CD4-positive, alpha-beta T cell treated with Interleukin-15 for 4 hours (primary cell): ENCODE data around the gene SLC39A7.

Source experiments
- DNase-seq: peaks from one replicate; pipeline ENCODE4 v3.0.0-alpha.2; 2020; ENCODE audit warnings: low spot score

SLC39A7 gene

GRCh38 chr6:33170176-33171015 lies 30.3 kb upstream of the SLC39A7 start:
- DNase-seq, result no peak

DNA sequence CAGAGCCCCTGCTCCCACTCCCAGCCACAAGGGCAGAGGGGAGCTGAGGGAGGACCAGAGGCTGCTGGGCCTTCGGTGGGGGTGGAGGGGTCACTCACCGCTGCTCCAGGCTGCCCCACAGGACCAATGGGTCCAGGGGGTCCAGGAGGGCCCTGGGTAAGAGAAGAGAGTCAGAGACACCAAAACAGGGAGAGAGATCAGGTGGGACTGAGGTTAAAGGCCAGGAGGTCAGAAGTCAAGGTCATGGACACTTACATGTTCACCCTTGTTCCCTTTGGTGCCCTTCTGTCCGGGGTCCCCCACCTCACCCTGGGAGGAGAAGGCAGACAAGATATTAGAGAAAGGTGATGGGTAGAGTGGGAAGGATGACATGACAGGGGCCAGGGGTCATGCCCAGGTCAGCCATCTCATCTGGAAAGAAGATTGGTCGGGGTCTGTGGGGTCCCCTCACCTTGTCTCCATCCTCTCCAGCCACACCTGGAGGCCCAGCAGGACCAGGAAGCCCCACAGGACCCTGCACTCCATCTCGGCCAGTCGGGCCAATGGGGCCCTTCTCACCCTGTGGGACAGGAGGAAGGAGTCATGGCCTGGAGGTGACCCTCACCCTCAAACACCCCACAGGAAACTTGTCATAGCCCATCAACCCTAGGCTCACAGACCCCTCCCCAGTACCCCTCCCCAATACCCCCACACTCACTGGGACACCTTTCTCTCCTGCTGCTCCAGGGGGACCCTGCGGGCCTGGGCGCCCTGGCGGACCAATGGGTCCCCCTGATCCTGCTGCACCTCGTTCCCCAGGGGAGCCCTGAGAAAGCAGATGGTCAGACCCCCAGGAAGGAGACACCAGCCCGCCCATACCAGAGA lies 29.4 kb upstream of the SLC39A7 start:
- no peak for DNase-seq

- no peak for DNase-seq
These were observed 28.6 kb upstream of the SLC39A7 start for GRCh38 chr6:33171880-33172687.

DNA sequence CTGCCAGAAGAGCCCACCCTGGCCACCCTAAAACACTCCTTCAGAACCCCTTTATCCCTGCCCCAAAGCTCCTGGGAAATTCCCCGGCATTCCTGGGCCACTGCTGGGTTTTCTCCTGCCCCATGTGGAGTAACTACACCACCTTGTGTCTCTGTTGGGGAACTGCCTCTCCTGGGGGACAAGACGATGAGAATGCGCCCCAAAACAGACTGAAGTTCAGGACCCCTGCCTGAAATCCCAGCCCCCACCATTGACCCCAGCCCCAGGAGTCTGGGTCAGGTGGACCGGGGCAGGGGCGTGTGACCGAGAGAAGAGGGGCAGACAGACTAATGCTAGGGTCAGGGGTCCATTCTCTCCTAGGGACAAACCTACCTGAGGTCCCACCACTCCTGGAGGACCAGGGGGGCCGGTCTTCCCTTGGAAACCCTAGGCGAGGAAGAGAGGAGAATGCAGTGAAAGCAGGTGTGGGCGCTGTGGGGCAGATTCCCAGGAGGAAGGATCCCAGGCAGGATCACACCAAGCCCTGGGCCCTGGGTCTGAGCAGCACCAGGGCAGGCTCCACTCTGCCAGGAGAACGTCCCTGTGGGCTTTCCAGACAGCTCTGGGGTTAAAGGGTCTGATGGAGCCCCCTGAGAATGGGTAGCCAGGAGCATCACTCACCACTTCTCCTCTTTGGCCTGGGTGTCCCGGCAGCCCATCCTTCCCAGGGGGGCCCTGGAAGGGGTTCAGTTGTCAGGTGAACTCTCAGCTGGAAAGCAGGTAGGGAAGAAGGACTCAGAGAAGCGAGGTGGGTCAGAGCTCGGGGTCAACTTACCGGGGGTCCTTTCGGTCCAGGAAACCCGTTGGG lies 27.8 kb upstream of the SLC39A7 start:
- no peak for DNase-seq

- no peak for DNase-seq
These were observed 27.0 kb upstream of the SLC39A7 start for GRCh38 chr6:33173535-33174180.

DNA sequence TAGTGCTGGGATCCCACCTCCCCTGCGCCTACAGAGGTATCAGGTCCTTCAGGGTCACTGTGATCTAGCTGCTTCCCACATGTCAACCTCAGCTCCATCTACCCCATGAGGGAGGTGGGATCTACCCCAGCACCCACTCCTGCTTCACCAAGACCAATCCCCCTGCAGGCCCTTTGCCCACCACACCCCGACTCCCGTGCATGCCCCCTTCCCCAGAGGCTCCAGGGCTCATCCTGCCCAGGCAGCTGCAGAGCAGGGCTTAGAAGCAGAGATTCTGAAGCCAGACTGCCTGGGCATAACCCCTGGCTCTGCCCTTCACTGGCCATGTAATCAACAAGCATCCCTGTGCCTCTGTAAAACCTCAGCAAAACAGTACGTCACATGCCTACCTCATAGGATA lies 25.9 kb upstream of the SLC39A7 start:
- no peak for DNase-seq

- DNase-seq, result no peak
These were observed 25.1 kb upstream of the SLC39A7 start for GRCh38 chr6:33175436-33176069.

DNA sequence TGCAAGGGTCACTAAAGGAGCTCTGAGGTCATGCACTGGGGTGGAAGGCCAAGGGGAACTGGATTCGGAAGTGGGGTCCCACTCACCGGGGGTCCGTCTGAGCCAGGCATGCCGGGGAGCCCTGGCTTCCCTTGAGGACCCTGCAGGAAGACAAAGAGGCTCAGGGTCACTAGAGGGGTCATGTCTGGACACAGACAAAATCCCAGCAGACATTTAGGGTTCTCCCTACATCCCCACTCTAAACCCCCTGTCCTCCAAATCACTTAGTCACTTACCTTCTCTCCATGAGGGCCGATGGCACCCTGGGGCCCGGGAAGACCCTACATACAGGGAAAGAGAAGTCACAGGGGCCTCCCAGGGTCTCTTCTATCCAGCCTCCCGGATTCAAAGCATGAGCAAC lies 23.8 kb upstream of the SLC39A7 start:
- no peak for DNase-seq

GRCh38 chr6:33177552-33178446 lies 22.9 kb upstream of the SLC39A7 start:
- no peak for DNase-seq

DNA sequence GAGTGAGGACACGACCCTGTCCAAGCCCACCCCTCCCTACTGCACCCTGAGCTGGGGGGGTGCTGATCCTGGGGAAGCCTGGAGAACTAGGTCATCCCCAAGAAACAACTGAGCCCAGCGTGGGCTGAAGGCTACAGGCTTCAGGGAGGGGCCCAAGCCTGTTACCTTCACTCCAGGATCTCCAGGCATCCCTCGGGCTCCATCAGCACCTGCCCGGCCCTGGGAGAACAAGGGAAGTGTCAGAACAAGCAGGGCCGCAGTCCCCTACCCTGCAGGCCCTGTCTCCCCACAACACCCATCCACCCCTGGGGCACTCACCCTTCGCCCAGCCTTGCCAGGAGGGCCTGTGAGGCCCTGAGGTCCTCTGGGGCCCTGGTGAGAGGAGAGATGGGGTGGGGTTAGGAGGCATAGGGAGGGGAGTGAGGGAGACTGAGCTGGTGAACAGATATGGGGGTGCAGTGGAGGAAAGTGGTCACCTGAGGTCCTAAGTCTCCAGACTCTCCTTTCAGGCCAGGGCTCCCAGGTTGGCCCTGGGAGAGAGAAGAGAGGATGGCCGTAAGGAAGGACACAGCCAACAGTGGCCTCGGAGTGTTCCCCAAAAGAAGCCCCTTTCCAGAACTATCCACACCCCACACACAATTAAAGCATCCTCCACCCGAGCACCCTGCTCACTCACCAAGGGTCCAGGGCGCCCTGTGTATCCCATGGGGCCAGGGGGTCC lies 21.8 kb upstream of the SLC39A7 start:
- no peak for DNase-seq

GRCh38 chr6:33181141-33181540 lies 19.5 kb upstream of the SLC39A7 start:
- DNase-seq, result no peak

DNA sequence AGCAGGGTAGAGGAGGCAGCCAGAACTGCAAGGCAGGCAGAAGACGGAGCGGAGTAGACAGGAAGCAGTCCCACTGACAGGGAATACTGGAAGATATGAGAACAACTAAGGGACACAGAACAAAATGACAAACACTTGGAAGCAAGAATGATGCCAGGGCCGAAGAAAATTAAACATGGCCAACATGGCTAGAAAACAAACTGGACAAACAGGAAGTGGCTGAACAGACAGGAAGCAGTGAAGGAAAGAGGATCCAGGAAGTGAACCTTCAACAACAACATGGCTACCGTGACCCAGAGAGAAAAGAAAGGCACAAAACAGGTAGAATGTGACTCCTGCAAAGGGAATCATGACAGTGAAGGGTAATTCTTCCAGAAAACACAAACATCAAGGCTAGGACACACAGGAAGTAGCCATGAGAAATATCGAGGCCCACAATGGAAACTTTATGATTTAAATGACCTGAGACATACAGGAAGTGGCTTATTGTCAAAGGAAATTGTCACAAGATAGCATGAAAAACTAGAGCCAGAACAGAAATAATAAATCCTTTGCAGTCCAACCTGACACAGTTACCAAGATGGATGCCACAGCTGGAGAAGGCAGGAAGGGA lies 17.5 kb upstream of the SLC39A7 start:
- DNase-seq, result no peak

DNA sequence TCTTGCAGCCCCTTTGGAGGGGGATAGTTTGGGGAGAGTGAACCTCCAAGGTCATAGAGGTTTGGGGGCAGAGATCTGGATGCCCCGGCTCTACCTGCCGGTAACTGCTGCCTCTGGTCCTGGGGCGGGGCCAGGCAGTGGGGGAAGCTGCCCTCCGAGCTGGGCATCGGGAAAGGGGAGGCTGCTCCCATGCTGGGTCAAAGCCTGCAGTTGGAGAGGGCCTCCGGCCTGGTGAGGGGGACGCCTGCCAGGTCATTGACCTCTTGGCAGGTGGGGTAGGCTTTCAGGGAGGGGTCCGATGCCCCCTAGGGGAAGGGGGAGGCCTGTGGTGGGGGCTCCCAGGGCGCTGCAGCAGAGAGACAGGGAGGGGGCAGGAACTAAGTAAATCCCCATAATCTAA lies 15.5 kb upstream of the SLC39A7 start:
- no peak for DNase-seq

DNA sequence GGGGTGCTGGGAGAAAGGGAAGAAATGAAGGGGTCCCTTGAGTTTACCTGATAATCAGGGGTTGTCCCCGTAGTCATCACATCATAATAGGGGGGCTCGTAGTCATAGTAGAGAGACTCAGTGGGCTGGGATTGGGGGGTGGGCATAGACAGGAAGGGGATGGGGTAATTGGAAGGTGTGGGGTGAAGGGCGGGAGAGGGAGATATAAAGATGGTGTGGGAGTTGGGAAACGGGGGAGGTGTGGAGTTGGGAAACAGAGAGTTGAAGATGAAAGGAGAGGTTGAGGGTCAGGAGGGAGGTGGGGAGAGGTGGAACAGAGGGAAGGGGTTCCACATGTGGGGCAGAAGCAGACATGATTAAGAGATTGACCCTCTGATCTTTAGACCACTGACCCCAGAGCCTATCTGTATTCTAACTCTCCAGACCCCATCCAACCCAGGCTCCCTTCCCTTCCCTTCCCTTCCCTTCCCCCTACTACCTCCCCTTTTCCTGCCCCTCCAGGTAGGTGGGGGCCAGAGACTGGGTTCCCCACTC lies 14.9 kb upstream of the SLC39A7 start:
- no peak for DNase-seq

- DNase-seq, result no peak
These were observed 12.9 kb upstream of the SLC39A7 start for GRCh38 chr6:33187809-33188208.

GRCh38 chr6:33189164-33189563 lies 11.5 kb upstream of the SLC39A7 start:
- no peak for DNase-seq

DNA sequence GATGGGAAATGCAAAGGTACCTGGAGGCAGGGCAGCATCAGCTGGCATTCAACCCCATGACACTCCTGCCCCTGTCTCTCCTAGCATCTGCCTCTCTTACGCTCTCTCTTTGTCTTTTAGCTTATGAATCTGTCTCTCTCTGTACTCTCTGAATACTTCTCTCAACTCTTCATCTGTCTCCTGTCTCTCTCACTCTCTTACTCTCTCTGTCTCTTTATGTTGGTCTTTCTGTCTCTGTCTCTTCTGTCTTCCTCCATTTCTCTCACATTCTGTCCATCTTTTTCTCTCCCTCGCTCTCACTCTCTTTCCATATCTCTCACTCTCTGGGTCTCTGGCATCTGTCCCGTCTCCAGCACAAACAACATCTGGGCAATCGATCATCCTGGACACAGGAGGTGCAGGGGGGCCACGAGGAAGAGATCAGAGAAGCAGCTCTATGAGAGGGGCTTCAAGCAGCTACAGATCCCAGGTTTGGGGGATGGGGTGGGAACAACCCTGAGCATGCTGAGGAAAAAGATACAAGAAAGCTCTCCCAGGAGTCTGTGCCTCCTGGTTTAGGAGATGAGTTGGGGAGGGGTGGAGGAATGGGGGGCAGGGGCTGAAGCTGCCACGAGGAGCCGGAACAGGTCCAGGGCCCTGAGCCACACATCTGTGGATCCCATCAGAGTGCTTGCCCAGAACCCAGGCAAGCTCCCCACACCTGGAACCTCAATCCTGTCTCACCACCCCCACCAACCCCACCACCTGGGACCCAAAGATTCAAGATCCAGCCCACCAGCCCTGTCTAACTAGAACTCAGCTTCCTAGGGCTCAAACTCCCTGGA lies 10.8 kb upstream of the SLC39A7 start:
- DNase-seq, result no peak
